NCI-H510A treated with DMSO at 0.1 percent for 48 hours (cell line): ENCODE data around the gene EXD3.

ENCODE experiments used
- DNase-seq: peaks from one replicate; lab custom pipeline; 2025; lab: John Stamatoyannopoulos, UW

EXD3 gene

DNA sequence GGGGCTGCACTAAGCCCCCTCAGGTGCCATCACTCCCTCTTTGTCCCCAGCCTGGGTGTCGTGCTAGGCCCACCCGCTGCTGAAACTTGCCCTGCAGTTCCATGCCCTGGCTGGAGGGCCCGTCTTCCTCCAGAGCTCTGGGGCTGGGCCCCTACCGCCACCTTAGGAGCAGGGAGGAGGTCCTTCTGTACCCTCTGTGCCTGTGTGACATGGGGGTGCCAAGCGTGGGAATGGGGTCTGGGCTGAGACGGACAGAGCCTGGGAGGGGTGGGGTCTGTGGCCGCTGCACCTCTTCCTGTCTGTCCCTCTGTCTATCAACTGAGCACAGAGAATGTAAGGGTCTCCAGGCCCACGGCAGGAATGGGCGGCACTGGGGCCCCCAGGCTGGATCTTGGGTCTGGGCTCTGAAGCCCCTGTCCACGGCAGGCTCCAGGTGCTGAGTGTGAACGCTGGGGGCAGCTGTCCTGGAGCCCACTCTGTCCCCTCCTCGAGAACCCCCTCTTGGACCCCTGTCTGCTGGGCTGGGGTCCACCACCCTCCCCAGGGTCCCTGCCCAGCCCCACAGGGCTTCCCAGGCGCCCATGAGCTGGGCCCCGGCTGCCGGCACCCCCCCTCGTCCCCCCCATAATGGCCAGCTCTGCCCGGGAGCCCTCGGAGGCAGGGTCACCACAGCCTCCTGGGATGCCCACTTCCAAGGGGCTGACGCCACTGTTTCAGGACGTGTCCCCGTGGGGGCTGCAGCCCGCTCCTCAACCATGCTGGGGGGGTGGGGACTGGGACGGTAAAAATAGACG, 105.0 kb downstream of the EXD3 start:
- no peak for DNase-seq

DNA sequence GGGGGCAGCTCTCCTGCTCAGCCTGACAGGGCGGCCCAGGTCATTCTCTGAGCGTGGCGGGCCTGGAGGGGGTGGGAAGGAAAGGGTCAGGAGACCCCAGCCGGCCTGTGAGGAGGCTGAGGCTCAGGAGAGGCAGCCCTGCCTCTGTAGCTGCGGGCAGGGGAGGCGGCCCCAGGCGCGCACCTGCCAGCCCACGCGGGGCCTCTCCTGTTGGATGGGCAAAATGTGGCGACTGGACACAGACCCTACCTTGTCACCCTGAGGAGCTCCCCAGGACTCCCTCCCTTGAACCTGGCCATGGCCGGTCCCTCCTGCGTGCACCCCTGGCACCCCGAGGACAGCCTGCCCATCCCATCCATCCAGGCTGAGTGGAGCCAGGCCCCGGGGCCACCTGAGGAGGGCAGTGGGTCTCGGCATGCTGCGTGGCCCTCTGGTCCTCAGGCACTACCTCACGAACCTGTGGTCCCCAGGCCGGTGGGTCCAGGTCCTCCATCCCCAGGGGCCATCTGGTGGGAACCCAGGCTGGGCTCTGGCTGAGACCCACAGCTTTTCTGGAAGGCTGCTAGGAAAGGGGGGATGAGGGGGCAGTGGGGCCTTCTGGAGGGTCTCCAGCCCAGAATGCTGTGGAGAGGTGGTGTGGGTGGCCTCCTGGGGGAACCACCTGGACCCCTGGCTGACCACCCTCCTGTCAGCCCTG, 105.8 kb downstream of the EXD3 start:
- DNase-seq: no peak

DNA sequence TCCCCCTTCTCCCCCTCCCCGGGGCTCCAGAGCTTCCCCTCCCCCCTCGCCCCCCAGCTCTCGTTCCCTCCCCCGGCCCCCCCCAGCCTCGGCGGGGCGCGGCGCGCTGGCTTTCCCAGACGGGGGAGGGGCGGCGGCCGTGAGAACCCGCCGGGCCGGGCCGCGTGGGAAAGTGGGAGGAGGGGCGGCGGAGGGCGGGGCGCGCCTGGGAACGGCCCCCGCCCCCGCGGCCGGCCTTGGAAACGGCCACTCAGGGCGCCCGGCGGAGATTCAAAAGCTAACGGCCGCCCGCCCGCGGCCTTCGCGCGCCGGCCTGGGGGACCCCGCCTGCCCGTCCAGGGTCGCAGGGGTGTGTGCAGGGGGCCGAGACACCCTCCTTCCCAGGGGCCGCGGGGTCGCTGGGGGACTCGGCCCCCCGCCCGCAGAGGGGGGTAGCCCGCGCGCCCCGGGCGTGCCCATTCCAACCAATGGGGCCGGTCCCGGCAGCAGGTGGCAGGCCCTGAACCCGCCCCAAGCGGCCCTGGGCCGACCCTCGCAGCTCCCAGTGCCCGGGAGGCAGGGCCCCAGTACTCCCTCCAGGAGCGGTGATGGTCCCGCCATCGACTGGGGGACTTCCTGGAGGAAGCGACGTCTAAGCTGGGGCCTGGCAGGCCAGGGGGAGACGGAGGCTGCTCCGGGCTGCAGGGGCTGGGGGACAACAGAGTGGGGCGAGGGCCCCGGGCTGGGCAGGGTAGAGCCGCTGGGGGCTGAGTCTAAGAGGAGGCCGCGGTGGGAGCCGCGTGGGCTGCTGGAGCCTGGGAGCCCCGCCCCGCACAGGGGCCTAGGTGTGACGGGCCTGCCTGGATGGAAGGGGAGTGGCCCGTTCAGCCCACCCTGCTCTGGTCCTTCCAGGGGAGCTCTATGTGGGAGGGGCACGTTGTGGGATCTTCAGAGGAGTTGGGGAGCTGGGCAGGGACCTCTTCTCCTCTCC, 106.7 kb downstream of the EXD3 start:
- peak; percentile 21 for DNase-seq

DNA sequence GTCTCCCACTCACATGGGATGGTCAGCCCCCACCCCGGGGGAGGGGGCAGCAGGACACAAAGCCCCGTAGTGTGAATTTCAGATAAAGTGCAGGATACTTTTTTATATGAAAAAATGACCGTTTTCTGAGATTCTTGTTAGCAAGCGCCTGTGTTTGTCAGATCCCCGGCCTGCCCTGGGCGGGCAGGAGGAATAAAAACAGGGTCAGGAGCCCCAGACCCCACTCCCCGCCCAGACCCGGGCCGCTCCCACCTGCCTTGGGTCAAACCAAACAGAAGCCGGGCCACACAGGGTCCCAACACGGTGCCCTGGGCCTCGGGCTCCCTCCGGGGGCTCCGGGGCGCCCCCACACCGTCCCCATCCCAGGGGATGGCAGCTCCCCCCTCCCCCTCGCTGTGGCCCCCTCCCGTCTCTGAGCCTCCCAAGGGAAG, 107.4 kb downstream of the EXD3 start:
- DNase-seq: no peak

DNA sequence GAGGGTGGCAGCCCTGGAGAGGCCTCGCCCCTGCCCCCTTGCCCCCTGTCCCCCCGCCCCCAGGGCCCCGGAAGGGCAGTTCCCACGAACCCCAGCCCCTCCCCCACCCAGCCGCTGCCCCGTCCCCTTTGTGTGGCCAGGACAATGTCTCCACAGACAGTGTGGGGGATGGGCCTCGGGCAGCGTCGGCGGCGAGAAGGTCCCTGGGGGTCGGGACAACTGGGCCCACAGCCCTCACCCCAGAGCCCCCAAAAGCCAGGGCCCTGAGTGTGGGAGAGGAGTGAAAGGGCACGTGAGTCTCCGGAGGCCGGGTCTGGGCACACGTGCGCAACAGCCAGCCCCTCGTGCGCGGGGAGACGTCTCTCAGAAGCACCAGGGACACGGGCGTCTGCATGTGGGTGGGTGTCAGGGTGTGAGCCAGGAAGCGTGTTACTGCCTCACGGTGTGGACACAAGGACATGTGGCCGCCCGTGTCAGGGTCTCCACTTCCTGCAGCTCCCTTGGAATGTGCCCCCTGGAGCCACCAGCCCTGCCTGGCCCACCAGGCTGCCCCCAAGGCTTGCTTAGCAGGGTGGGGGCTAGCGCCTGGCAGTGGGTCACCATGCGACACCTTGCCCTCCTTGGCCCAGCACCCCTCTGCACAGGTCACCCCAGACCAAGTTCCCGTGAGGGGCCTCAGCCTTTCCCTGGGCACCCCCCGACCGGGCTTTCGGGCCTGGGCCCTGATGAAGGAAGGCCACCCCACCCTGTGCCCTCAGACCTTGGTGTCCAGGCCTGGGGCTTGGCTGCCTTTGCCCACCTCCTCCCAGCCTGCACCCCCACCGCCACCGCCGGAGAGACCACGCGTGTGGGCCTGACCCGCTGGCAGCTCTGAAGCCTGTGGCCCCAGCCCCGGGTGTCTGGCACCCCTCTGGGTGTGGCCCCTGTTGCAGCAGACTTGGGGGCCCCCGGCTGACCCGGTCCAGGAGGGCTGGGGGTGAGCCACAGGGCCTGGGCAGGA, 108.1 kb downstream of the EXD3 start:
- DNase-seq: no peak

DNA sequence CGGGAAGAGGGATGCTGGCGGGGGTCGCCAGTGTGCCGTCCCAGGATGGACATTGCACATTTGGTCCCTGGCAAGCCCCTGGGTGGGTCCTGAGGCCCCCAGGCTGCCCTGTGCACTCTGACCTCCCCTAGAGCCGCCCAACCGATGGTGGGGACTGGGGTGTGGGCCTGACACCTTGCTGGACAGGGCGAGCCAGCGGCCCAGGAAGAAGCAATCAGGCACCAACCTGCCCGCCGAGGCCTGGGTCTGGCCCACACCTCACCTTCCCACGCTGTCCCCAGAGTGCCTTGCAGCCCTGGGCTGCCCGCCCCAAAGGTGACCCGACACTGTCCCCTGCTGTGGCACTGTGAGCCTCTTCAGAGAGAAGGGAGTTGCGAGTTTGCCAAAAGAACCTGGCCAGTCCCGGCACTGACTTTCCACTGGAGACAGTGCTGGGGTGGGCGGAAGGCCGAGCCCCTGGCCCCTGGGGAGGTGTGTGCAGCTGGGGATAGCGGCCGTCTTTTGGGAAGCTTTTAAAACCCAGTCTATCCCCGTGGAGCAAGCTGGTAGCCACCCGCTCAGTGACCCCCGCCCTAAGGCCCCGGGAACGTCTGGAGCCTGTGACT, 108.9 kb downstream of the EXD3 start:
- no peak for DNase-seq

DNA sequence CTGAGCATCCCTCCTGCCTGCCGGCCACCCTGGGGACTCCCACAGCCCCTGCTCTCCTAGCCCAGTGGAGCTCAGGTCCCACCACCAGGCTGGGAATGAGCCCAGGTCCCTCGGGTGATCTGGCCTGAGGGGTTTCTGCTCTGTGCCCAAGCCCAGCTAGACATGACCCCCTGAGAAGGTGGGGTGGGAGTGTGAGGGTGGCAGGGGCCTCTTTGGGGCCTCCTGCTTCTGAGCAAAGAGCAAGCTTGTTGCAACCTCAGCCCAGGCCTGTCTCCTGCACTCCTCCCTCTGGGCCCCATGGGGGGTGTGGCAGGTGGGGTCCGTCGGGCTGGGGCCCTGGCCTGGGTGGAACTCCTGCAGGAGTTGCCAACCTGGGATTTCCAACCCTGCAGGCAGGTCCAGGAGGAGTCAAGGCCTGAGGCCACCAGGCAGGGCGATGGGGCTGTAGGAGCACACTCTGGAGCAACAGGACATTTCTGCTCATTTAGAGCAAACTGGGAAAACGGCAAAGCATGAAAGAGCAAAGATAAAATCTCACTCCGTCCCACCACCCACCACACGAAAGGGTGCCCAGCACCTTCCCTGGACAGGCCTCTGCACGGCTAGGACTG, 109.5 kb downstream of the EXD3 start:
- no peak for DNase-seq

DNA sequence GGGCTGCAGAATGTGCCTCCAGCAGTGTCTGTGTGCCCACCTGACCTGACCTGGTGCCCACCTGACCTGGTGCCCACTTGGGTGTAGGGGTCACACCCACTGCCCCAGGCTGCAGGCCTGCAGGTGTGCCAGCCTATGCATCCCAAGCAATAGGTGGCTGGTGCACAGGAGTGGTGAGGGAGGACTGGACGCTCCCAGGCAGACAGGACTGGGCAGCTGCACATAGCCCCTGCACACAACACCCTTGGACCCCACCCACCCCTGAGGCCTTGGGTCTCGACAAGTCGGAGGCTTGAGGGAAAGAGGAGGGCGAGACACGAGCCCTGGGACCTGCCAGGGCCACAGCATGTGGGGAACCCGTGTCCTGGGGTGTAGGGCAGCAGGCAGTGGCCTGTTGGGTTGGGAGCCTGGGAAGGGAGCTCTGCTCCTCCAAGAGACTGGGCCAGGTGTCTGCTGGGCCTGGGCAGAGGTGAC, 110.1 kb downstream of the EXD3 start:
- DNase-seq: no peak

DNA sequence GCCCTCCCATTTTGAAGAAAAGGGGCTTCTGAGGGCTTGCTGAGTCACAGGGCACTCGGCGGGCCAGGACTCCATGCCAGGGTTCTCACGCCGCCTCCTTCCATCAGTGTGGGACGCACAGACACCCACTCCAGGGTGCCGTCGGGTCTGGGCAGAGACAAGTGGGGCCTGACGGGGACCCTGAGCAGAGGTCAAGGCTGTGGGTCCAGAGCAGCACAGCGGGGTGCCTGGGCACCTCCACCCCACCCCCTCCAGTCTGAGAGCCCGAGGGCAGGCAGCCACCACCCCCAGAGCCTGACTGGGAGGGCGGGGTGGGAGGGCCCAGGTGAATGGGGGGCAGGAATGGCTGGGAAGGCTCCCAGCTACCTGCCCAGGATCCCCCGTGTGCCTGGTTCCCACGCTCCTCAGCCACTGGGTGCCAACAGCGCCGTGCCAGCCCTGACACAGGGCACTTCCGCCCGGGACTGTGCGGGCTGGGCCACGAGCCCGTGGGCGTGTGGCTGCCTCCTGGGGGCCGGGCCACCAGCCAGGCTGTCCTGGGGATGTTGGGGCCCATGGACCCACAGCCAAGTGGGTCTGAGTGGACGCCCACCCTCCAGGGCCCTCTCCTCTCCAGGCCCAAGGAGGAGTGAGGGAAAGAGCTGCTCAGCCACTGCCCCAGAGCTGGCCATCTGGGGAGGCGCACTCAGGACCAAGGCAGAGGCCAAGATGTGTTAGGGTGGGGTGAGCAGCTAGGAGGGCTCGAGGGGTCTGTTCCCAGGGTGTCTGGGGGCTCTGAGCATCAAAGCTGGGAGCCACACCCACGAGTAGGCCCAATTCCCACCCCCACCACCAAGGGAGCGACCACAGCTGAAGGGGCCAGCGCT, 110.7 kb downstream of the EXD3 start:
- no peak for DNase-seq

DNA sequence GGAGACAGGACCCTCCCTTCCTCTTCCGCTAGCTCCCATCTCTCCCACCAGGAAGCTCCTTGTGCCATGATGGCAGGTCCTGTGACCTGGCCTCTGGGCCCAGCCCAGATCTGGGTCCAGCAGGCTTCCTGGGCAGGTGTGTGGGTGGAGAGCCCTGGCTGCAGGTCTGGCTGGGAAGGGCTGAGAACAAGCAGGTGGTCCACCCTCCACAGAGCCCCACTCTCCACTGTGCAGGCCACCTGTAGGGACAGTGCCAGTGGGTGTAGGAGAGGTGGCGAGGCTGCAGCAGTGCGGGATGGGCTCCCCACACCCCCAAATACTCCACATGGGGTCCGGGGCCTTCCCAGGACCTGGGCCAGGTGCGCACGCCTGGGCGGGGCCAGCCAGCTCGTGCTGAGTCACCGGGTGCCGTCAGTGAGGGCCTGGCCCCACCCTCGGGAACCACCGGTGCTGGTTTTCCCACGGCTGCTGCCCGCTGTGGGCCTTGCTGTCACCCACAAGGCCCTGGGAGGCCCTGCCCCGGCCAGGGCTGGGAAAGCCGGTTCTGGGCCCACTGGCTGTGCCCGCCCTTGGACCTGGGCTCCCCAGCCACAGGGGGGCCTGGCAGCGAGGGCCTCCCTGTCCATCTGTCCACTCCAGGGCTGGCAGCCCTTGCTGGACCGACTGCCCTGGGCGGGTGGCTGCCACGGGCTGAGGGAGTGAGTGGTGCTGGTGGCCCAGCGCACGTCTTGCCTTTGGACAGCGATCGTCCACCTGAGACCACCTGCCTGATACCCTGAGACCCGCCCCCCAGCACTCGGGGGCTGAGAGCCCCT, 111.6 kb downstream of the EXD3 start:
- peak; percentile 82 for DNase-seq

DNA sequence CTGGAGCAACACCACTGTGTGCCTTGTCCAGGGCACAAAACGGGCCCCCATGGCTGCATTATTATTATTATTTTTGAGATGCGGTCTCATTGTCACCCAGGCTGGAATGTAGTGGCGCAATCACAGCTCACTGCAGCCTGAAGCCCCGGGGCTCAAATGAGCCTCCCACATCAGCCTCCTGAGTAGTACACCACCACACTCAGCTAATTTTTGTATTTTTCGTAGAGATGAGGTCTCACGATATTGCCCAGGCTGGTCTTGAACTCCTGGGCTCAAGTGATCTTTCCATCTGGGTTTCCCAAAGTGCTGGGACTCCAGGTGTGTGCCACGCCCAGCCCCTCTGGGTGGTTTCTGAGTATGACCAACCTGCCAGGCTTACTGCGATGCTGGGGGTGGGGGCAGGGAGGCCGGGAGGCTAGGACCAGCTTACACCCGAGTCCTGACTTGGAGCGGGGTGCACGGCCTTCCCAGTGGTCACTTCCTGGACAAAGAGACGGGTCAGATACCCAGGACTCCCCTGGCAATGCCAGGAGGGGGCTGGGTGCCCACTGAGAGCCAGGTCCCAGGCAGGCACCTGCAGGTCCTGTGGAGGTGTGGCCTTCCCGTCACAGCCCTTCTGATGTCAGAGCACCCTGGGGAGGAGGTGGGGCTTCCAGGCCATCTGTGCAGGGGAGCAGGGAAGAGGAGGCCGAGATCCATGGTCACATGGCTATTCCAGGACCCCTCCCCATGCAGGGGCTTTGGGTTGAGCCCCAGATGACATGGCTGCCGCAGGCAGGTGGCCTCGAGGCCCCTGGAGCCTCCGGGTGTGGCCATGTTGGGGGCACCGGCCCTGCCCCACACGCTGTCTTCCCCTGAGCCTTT, 112.5 kb downstream of the EXD3 start:
- DNase-seq: peak; percentile 80

DNA sequence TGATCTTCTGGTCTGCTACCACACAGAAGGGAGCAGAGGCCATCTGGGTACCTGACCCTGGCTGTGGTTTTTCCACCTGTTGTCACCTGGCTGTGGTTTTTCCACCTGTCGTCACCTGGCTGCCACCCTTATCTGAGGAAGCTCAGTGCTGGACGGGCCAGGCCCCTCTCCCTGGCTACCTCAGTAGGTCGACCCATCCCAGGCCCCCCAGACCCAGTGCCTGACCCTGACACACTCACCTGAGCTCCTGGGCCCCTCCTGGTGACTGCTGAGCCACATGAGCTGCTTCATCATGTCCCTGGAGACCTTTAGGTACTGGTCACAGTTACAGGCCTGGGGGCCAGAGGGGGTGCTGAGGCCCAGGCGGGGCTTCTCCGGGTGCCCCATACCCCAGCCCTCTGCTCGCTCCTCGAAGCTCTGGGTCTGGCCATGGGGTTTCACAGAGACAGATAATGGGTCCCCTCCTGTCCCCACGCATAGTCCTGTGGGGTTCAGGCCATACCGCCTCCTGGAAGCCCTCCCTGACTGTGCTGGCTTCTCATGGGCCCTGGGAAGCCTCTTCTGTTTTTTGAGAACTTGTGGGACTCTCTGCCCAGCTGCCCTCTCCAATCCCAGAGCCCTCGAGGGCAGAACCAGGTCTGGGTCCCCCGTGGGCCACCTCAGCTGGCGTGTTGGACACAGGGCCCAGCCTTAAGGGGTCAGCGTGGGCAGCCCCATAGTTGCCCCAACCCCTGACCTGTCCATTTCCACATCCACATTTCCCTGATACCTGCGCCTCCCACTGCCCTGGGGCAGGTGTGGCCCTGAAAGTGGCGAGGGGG, 113.4 kb downstream of the EXD3 start:
- no peak for DNase-seq

DNA sequence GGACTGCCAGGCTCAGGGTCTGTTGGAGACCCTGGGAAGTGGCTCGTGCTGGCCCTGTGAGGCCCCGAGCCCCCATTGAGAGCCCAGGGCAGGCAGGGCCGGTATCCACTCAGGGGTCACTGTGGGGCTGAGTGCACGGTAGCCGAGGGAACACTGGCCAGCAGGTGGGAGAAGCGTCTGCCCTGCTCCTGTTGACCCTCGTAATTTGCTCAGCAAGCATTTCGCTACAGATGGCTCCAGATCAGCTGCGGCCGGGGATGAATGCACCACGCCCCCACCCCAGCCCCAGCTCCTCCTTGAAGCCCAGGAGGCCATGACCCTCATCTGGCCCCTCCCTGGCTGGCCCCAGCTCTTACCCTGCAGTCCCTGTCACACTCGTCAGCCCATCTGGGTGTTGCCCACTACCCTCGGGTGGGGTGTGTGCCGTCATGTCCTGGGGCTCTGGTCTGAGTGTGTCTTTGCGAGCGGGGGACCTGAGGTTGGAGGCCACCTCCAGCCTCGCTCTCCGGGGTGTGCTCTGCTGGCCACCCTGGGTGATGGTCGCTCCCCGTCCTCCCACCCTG, 114.8 kb downstream of the EXD3 start:
- no peak for DNase-seq

DNA sequence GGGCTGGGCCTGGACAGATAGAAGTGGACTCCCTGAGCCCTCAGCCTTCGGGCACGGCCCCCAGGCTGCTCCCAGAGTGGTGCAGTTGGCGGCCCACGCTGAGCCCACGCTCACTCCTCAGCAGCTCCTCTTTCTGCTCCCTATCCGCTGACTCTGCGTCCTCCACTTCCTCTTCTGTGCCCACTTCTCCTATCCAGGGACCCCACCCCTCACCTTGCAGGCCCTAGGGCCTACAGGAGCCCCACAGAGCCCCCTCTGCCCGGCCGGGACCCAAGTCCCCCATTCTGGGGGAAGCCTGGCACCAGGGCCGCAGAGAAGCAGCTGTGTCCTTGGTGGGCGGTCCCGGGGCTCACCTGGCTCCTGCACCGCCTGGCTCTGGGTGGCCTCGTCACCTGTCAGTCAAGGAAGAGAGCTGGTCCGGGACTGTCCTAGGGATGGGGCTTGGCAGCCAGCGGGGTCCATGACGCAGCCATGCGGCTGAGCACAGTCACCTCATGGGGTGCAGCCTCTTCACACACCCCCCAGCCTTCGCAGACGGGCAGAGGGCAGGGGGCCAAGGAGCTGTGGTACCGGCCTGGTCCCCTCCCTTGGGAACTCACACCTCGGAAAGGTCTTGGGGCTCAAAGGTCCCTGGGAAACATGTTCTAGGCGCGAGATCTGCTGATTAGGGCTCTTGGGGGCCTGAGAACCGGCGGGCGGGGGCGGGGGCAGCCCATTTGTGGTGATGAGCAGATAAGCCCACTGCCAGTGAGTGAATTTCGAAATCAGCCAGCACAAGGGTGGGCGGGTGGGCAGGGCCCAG, 115.5 kb downstream of the EXD3 start:
- no peak for DNase-seq

DNA sequence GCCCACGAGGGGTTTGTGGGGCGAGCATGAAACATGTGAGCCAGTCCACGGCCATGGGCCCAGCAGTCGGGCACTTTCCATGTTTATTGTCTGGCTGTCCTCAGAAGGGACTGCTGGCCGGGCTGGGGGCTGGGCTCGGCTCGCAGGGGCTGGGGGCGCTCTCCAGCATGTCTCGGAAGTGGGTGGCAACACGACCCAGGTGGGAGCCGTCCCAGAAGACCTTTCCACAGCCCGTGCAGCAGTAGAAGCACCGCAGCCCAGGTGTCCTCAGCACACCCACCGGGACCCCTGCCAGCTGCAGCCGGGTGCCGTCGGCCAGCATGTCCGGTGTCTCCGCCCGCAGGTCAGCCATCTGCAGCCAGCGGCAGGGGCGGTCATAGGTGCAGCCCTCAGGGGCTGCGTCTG, 116.1 kb downstream of the EXD3 start:
- no peak for DNase-seq
